Right lung (tissue), 5 donors: ENCODE data around the gene FAM156A. TPM values are rescaled to one million over a fixed set of nuclear protein-coding genes. Genes with fewer than 3 reads are reported as not detected.
"Not testable (repeated sequence)": the region's sequence is repeated elsewhere in the genome, so short reads cannot be mapped to it uniquely, and the experiment has no call there.

ENCODE experiments used
- DNase-seq, 2 donors: peaks; one replicate each; pipeline ENCODE4 v3.0.0-alpha.2; 2013
- polyA plus RNA-seq, 5 donors: library from polyadenylated mRNA; unstranded; fragments of 120-200 nt; gene quantifications; one replicate each; pipeline versions ENCODE4 v1.2.1 to v1.2.3, GENCODE V29; 2013; ENCODE audit warnings: inconsistent platforms in 1 of 5, low replicate concordance in 1 of 5; ENCODE audit not compliant: insufficient read length in 5 of 5, insufficient read depth in 1 of 5

The FAM156A gene
- polyA plus RNA-seq, 5 donors: 34.2 to 48.9 (median 42.3) TPM

DNA sequence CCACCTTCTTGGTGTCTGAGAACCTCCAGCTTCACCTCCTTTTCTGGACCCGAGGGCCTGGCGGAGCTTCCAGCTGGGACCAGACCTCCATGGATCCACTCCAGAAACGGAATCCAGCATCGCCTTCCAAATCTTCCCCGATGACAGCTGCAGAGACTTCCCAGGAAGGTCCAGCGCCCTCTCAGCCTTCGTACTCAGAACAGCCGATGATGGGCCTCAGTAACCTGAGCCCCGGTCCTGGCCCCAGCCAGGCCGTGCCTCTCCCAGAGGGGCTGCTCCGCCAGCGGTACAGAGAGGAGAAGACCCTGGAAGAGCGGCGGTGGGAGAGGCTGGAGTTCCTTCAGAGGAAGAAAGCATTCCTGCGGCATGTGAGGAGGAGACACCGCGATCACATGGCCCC, 51.2 kb downstream of the FAM156A start:
- DNase-seq: not testable (repeated sequence)

DNA sequence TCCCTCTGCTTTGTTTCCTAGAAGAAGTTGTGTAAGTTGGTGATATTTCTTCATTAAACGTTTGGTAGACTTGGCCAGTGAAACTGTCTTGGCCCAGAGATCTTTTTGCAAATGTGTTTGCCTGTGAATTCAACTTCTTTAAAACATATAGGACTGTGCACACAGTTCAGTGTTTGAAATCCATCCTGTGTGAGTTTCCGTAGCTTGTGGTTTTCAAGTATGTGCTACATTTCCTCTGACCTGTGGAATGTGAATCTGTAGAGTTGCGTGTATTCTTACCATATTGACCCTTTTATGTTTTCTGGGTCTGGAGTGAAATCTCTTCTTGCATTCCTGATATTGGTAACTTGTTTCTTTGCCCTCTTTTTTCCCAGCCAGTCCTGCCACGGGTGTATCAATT, 52.2 kb downstream of the FAM156A start:
- DNase-seq: not testable (repeated sequence)

DNA sequence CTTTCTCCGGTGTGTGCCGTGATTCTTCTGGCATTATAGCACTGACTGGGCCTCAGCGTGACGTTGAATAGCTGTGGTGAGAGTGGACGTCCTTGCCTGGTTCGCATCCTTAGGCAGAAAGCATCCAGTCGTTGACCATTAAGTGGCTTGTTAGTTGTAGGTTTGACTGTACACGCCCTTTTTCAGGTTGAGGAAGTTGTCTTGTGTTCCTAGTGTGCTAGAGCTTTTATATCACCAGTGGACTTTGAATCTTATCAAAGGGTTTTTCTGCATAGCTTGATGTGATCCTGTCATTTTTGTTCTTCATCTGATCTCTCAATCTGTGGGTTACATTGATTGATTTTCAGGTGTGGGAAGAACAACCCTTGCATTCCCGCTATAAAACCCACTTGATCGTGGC, 52.8 kb downstream of the FAM156A start:
- DNase-seq: not testable (repeated sequence)

Other genes starting within 250 kb of the FAM156A start
- not detected for gene SSX2B, start 207.3 kb downstream of the FAM156A start, polyA plus RNA-seq
- not detected for gene SPANXN5, start 161.1 kb downstream of the FAM156A start, polyA plus RNA-seq
- under 1 TPM in 1 of 5 donors, not detected in 4; 0.18 TPM for gene XAGE5, start 147.2 kb downstream of the FAM156A start, polyA plus RNA-seq
- gene XAGE3, start 90.4 kb downstream of the FAM156A start, polyA plus RNA-seq: not detected
- gene FAM156B, start 61.2 kb downstream of the FAM156A start, polyA plus RNA-seq: 10 to 100 TPM; 16.5 to 26.5 (median 23.7) TPM
- gene GPR173, start 90.3 kb upstream of the FAM156A start, polyA plus RNA-seq: 10 to 100 TPM; 11.9 to 18.1 (median 15.9) TPM
- gene TSPYL2, start 123.8 kb upstream of the FAM156A start, polyA plus RNA-seq: 10 to 100 TPM; 58.9 to 68.5 (median 63.6) TPM
- 10 to 100 TPM; 13.7 to 35.5 (median 20.6) TPM for gene KANTR, start 135.6 kb upstream of the FAM156A start, polyA plus RNA-seq